T-helper 17 cell (primary cell): Measurements from ENCODE around the gene ZYX. TPM values are rescaled to one million over a fixed set of nuclear protein-coding genes. Genes with fewer than 3 reads are reported as not detected.
"Not testable (repeated sequence)": the region's sequence is repeated elsewhere in the genome, so short reads cannot be mapped to it uniquely, and the experiment has no call there.

Experiments
- ATAC-seq: fragments of 150-1000 bp; cut with Tn5 transposase; 2 replicates; pipeline ENCODE4 v1.10.0; 2021; ENCODE audit warnings: mild to moderate bottlenecking, moderate library complexity
- DNase-seq, 3 donors: peaks; one replicate each; pipeline versions ENCODE4 v3.0.0 to v3.0.0-alpha.2; 2020 to 2021
- H3K9me3 ChIP-seq: one replicate; pipeline ENCODE4 v1.7.0; 2013; ENCODE audit warnings: low read length, mild to moderate bottlenecking; ENCODE audit not compliant: control insufficient read depth, poor library complexity, severe bottlenecking
- H3K27ac Mint-ChIP-seq: one replicate; pipeline ENCODE4 v1.8.0; 2022; ENCODE audit warnings: mild to moderate bottlenecking, moderate library complexity, mixed read lengths
- H3K27me3 Mint-ChIP-seq: one replicate; pipeline ENCODE4 v1.8.0; 2022; ENCODE audit warnings: mixed read lengths
- H3K36me3 Mint-ChIP-seq: one replicate; pipeline ENCODE4 v1.8.0; 2022; ENCODE audit warnings: low read depth, mixed read lengths
- H3K4me1 Mint-ChIP-seq: one replicate; pipeline ENCODE4 v1.8.0; 2022; ENCODE audit warnings: mild to moderate bottlenecking, mixed read lengths
- H3K4me3 Mint-ChIP-seq: one replicate; pipeline ENCODE4 v1.8.0; 2022; ENCODE audit warnings: mild to moderate bottlenecking, moderate library complexity, mixed read lengths
- total RNA-seq, 4 donors: library from RNA in 2 of 4; stranded (reverse) in 2 of 4; gene quantifications; one replicate each; pipeline ENCODE4 v1.2.3 and lab custom pipeline; 2022 to 2026

The ZYX gene
- total RNA-seq, 2 donors from 2014 or later = 151 to 165 TPM

GRCh38 chr7:143415209-143415608 lies 34.1 kb downstream of the ZYX start:
- H3K9me3 ChIP-seq, H3K4me3 Mint-ChIP-seq, H3K27me3 Mint-ChIP-seq, H3K27ac Mint-ChIP-seq, H3K36me3 Mint-ChIP-seq, DNase-seq, ATAC-seq: not testable (repeated sequence)
- H3K4me1 Mint-ChIP-seq = peaks cover 15% of the 10 kb centered on the region

GRCh38 chr7:143415742-143416397 lies 34.7 kb downstream of the ZYX start:
- no peaks in the 10 kb centered on the region for H3K9me3 ChIP-seq
- Mint-ChIP-seq H3K4me3 (no peak overlapping the region), H3K27ac (no peak overlapping the region), H3K36me3 (peaks cover 6% of the 10 kb centered on the region), H3K4me1 (peaks cover 11% of the 10 kb centered on the region), H3K27me3 (no peaks in the 10 kb centered on the region)
- no peak for ATAC-seq
- no peak for DNase-seq

- H3K4me3 Mint-ChIP-seq = no peak overlapping the region
- no peaks in the 10 kb centered on the region for H3K27me3 Mint-ChIP-seq
- DNase-seq (no peak), ATAC-seq (peak; percentile 42)
- no peaks in the 10 kb centered on the region for H3K9me3 ChIP-seq
- peaks cover 11% of the 10 kb centered on the region for H3K4me1 Mint-ChIP-seq
- no peak overlapping the region for H3K27ac Mint-ChIP-seq
- H3K36me3 Mint-ChIP-seq = peaks cover 6% of the 10 kb centered on the region
Observed at GRCh38 chr7:143416565-143417149, 35.5 kb downstream of the ZYX start.

- Mint-ChIP-seq H3K4me1 (peaks cover 8% of the 10 kb centered on the region), H3K27ac (peak overlapping the region; percentile 81), H3K36me3 (peaks cover 6% of the 10 kb centered on the region), H3K27me3 (no peaks in the 10 kb centered on the region), H3K4me3 (no peak overlapping the region)
- H3K9me3 ChIP-seq = no peaks in the 10 kb centered on the region
- ATAC-seq (no peak), DNase-seq (no peak)
Observed at GRCh38 chr7:143417734-143418383, 36.7 kb downstream of the ZYX start.

- peaks cover 6% of the 10 kb centered on the region for H3K36me3 Mint-ChIP-seq
- no peak for DNase-seq
- H3K27me3 Mint-ChIP-seq = no peaks in the 10 kb centered on the region
- peak overlapping the region; percentile 81 for H3K27ac Mint-ChIP-seq
- no peaks in the 10 kb centered on the region for H3K9me3 ChIP-seq
- peaks cover 8% of the 10 kb centered on the region for H3K4me1 Mint-ChIP-seq
- no peak for ATAC-seq
- H3K4me3 Mint-ChIP-seq = no peak overlapping the region
Observed at GRCh38 chr7:143418681-143419458, 37.7 kb downstream of the ZYX start.

- no peak for ATAC-seq
- H3K27ac Mint-ChIP-seq = peak overlapping the region; percentile 57
Observed at GRCh38 chr7:143419880-143420279, 38.7 kb downstream of the ZYX start.

GRCh38 chr7:143420624-143421023 lies 39.5 kb downstream of the ZYX start:
- H3K27me3 Mint-ChIP-seq, H3K27ac Mint-ChIP-seq, H3K4me1 Mint-ChIP-seq, DNase-seq, H3K36me3 Mint-ChIP-seq, H3K4me3 Mint-ChIP-seq, ATAC-seq, H3K9me3 ChIP-seq: not testable (repeated sequence)

More at GRCh38 chr7:143419880-143420279, 38.7 kb downstream of the ZYX start:
- no peaks in the 10 kb centered on the region for H3K9me3 ChIP-seq
- Mint-ChIP-seq H3K27me3 (no peaks in the 10 kb centered on the region), H3K4me3 (peak overlapping the region; percentile 36), H3K4me1 (peaks cover 8% of the 10 kb centered on the region), H3K36me3 (peaks cover 6% of the 10 kb centered on the region)
- DNase-seq = no peak

- Mint-ChIP-seq H3K27ac (no peak overlapping the region), H3K36me3 (peaks cover 6% of the 10 kb centered on the region), H3K27me3 (no peaks in the 10 kb centered on the region), H3K4me1 (peaks cover 11% of the 10 kb centered on the region), H3K4me3 (no peak overlapping the region)
- ATAC-seq (no peak), DNase-seq (no peak)
- no peaks in the 10 kb centered on the region for H3K9me3 ChIP-seq
Observed at GRCh38 chr7:143422033-143422432, 40.9 kb downstream of the ZYX start.

GRCh38 chr7:143424476-143424875 lies 43.3 kb downstream of the ZYX start:
- not testable (repeated sequence) for H3K27ac Mint-ChIP-seq, H3K27me3 Mint-ChIP-seq, H3K4me1 Mint-ChIP-seq, DNase-seq, H3K9me3 ChIP-seq, H3K4me3 Mint-ChIP-seq, ATAC-seq, H3K36me3 Mint-ChIP-seq

GRCh38 chr7:143426479-143427142 lies 45.5 kb downstream of the ZYX start:
- DNase-seq (no peak), ATAC-seq (no peak)
- H3K27ac Mint-ChIP-seq = peak overlapping the region; percentile 34
- H3K4me3 Mint-ChIP-seq = no peak overlapping the region
- no peaks in the 10 kb centered on the region for H3K27me3 Mint-ChIP-seq
- peaks cover 3% of the 10 kb centered on the region for H3K36me3 Mint-ChIP-seq
- H3K4me1 Mint-ChIP-seq = peaks cover 5% of the 10 kb centered on the region
- no peaks in the 10 kb centered on the region for H3K9me3 ChIP-seq

- no peak overlapping the region for H3K4me3 Mint-ChIP-seq
- DNase-seq (no peak), ATAC-seq (no peak)
- peaks cover 3% of the 10 kb centered on the region for H3K36me3 Mint-ChIP-seq
- H3K9me3 ChIP-seq = no peaks in the 10 kb centered on the region
- no peak overlapping the region for H3K27ac Mint-ChIP-seq
- peaks cover 5% of the 10 kb centered on the region for H3K4me1 Mint-ChIP-seq
- H3K27me3 Mint-ChIP-seq = no peaks in the 10 kb centered on the region
Observed at GRCh38 chr7:143429770-143430698, 48.9 kb downstream of the ZYX start.

- Mint-ChIP-seq H3K36me3 (peaks cover 5% of the 10 kb centered on the region), H3K27me3 (no peaks in the 10 kb centered on the region), H3K4me1 (peaks cover 8% of the 10 kb centered on the region), H3K4me3 (no peak overlapping the region), H3K27ac (peak overlapping the region; percentile 68)
- DNase-seq (no peak), ATAC-seq (no peak)
- H3K9me3 ChIP-seq = no peaks in the 10 kb centered on the region
Observed at GRCh38 chr7:143431109-143431508, 50.0 kb downstream of the ZYX start.
